HG02678 (cell line): ENCODE data around the gene MIPOL1.
"Not testable (repeated sequence)": the region's sequence is repeated elsewhere in the genome, so short reads cannot be mapped to it uniquely, and the experiment has no call there.

ENCODE experiments used
- ATAC-seq: cut with Tn5 transposase; IDR thresholded peaks from one replicate; pipeline ENCODE4 v1.9.1; 2021; ENCODE audit warnings: mild to moderate bottlenecking, moderate library complexity; ENCODE audit not compliant: unreplicated experiment

Gene MIPOL1

GRCh38 chr14:37230551-37231194 lies 32.9 kb downstream of the MIPOL1 start:
- peak; percentile 82 for ATAC-seq

- ATAC-seq: no peak
Measured at GRCh38 chr14:37232907-37233481, 35.3 kb downstream of the MIPOL1 start.

- no peak for ATAC-seq
Measured at GRCh38 chr14:37234222-37234621, 36.5 kb downstream of the MIPOL1 start.

GRCh38 chr14:37236044-37236443 lies 38.3 kb downstream of the MIPOL1 start:
- ATAC-seq: not testable (repeated sequence)

- no peak for ATAC-seq
Measured at GRCh38 chr14:37237094-37237493, 39.4 kb downstream of the MIPOL1 start.

GRCh38 chr14:37237735-37238200 lies 40.0 kb downstream of the MIPOL1 start:
- no peak for ATAC-seq

GRCh38 chr14:37241198-37241597 lies 43.5 kb downstream of the MIPOL1 start:
- ATAC-seq: no peak

GRCh38 chr14:37246427-37246829 lies 48.7 kb downstream of the MIPOL1 start:
- ATAC-seq: no peak

- ATAC-seq: no peak
Measured at GRCh38 chr14:37247791-37248461, 50.2 kb downstream of the MIPOL1 start.

GRCh38 chr14:37251775-37252174 lies 54.0 kb downstream of the MIPOL1 start:
- no peak for ATAC-seq

- ATAC-seq: no peak
Measured at GRCh38 chr14:37252434-37252833, 54.7 kb downstream of the MIPOL1 start.

GRCh38 chr14:37253905-37254304 lies 56.2 kb downstream of the MIPOL1 start:
- no peak for ATAC-seq

GRCh38 chr14:37254411-37254947 lies 56.7 kb downstream of the MIPOL1 start:
- no peak for ATAC-seq

- no peak for ATAC-seq
Measured at GRCh38 chr14:37257501-37258070, 59.8 kb downstream of the MIPOL1 start.

- ATAC-seq: no peak
Measured at GRCh38 chr14:37262649-37263048, 64.9 kb downstream of the MIPOL1 start.

- ATAC-seq: no peak
Measured at GRCh38 chr14:37263656-37264236, 66.0 kb downstream of the MIPOL1 start.

GRCh38 chr14:37268788-37269187 lies 71.1 kb downstream of the MIPOL1 start:
- ATAC-seq: no peak

- no peak for ATAC-seq
Measured at GRCh38 chr14:37270629-37271028, 72.9 kb downstream of the MIPOL1 start.

- ATAC-seq: no peak
Measured at GRCh38 chr14:37272569-37272968, 74.8 kb downstream of the MIPOL1 start.

- no peak for ATAC-seq
Measured at GRCh38 chr14:37274652-37275051, 76.9 kb downstream of the MIPOL1 start.

GRCh38 chr14:37275963-37276362 lies 78.2 kb downstream of the MIPOL1 start:
- no peak for ATAC-seq
